Measurements from ENCODE around the gene TMEM178B.
A peak's percentile ranks its signal among the peaks of the same experiment; 100 is the strongest.

The TMEM178B gene

GRCh38 chr7:141360416-141360760 lies 286.5 kb downstream of the TMEM178B start:
- TF ChIP-seq CTCF (IDR thresholded peaks at IDR 0.05; ENCODE audit: low read depth, low read length) = no peak
- no peak overlapping the region for H3K4me3 ChIP-seq (ENCODE audit: low read depth, low read length)

- no peak for TF ChIP-seq CTCF (IDR thresholded peaks at IDR 0.05; ENCODE audit: low read depth, low read length)
- H3K4me3 ChIP-seq (ENCODE audit: low read depth, low read length) = no peak overlapping the region
These were observed 286.9 kb downstream of the TMEM178B start for GRCh38 chr7:141360803-141361202.

- H3K4me3 ChIP-seq (ENCODE audit: low read depth, low read length) = no peak overlapping the region
- no peak for TF ChIP-seq CTCF (IDR thresholded peaks at IDR 0.05; ENCODE audit: low read depth, low read length)
These were observed 287.6 kb downstream of the TMEM178B start for GRCh38 chr7:141361479-141361878.

- H3K4me3 ChIP-seq (ENCODE audit: low read depth, low read length) = no peak overlapping the region
- no peak for TF ChIP-seq CTCF (IDR thresholded peaks at IDR 0.05; ENCODE audit: low read depth, low read length)
These were observed 288.1 kb downstream of the TMEM178B start for GRCh38 chr7:141361960-141362359.

GRCh38 chr7:141362580-141363435 lies 288.9 kb downstream of the TMEM178B start:
- no peak for TF ChIP-seq CTCF (IDR thresholded peaks at IDR 0.05; ENCODE audit: low read depth, low read length)
- peak overlapping the region; percentile 46 for H3K4me3 ChIP-seq (ENCODE audit: low read depth, low read length)

- TF ChIP-seq CTCF (IDR thresholded peaks at IDR 0.05; ENCODE audit: low read depth, low read length) = no peak
These were observed 289.9 kb downstream of the TMEM178B start for GRCh38 chr7:141363748-141364147.

GRCh38 chr7:141366091-141366621 lies 292.3 kb downstream of the TMEM178B start:
- H3K4me3 ChIP-seq (ENCODE audit: low read depth, low read length) = no peak overlapping the region
- TF ChIP-seq CTCF (IDR thresholded peaks at IDR 0.05; ENCODE audit: low read depth, low read length) = no peak

More at GRCh38 chr7:141363748-141364147, 289.9 kb downstream of the TMEM178B start:
- no peak overlapping the region for H3K4me3 ChIP-seq (ENCODE audit: low read depth, low read length)
